Fibroblast of lung (primary cell): ENCODE data around the gene CD86. TPM values are rescaled to one million over a fixed set of nuclear protein-coding genes. Genes with fewer than 3 reads are reported as not detected.

Experiments
- DNase-seq, 2 donors: peaks; one replicate each; pipeline versions ENCODE4 v3.0.0 to v3.0.0-alpha.2; 2010; ENCODE audit warnings: low read depth in 2 of 2
- H2AFZ ChIP-seq: 2 replicates; pipeline ENCODE4 v1.5.1; 2012; ENCODE audit warnings: low read length, control low read depth, inconsistent platforms
- H3K27ac ChIP-seq: 2 replicates; pipeline ENCODE4 v1.5.1; 2011; ENCODE audit warnings: low read length, control low read depth; ENCODE audit not compliant: insufficient read depth
- H3K27me3 ChIP-seq: 2 replicates; pipeline ENCODE4 v1.5.1; 2011; ENCODE audit warnings: mild to moderate bottlenecking, low read length; ENCODE audit not compliant: control insufficient read depth, insufficient read depth
- H3K36me3 ChIP-seq: 2 replicates; pipeline ENCODE4 v1.5.1; 2011; ENCODE audit warnings: low read length; ENCODE audit not compliant: control insufficient read depth, insufficient read depth
- H3K4me1 ChIP-seq: 2 replicates; pipeline ENCODE4 v1.5.1; 2011; ENCODE audit warnings: low read length; ENCODE audit not compliant: control insufficient read depth, insufficient read depth; ENCODE audit errors: extremely low read depth
- H3K4me2 ChIP-seq: 2 replicates; pipeline ENCODE4 v1.5.1; 2011; ENCODE audit warnings: low read length, control low read depth; ENCODE audit not compliant: insufficient read depth; ENCODE audit errors: extremely low read depth
- H3K4me3 ChIP-seq, 4 experiments: fragments of 200-600 bp in 1 of 4; sonication (generic) in 1 of 4; replicated peaks in 1 of 4; 2 replicates each; pipeline ENCODE4 v1.5.1; 2011 to 2016; ENCODE audit warnings: low read length in 4 of 4, low read depth in 3 of 4, mild to moderate bottlenecking in 3 of 4, control low read depth in 2 of 4, inconsistent platforms in 1 of 4, mixed read lengths in 1 of 4; ENCODE audit not compliant: insufficient read depth in 1 of 4; ENCODE audit errors: control extremely low read depth in 1 of 4
- H3K79me2 ChIP-seq: 2 replicates; pipeline ENCODE4 v1.5.1; 2012; ENCODE audit warnings: mild to moderate bottlenecking, low read length, inconsistent platforms; ENCODE audit not compliant: control insufficient read depth, insufficient read depth
- H3K9ac ChIP-seq: 2 replicates; pipeline ENCODE4 v1.5.1; 2011; ENCODE audit warnings: mild to moderate bottlenecking, low read length, control low read depth; ENCODE audit not compliant: insufficient read depth
- H3K9me3 ChIP-seq: 2 replicates; pipeline ENCODE4 v1.5.1; 2012; ENCODE audit warnings: low read depth, low read length; ENCODE audit not compliant: control insufficient read depth, insufficient read depth
- H4K20me1 ChIP-seq: 2 replicates; pipeline ENCODE4 v1.5.1; 2011; ENCODE audit warnings: low read length; ENCODE audit not compliant: control insufficient read depth, insufficient read depth; ENCODE audit errors: extremely low read depth
- EZH2 ChIP-seq: IDR thresholded peaks from 2 replicates; pipeline ENCODE4 v1.5.1; 2012; ENCODE audit warnings: low read length, control low read depth, mild to moderate bottlenecking; ENCODE audit errors: missing control alignments
- polyA plus RNA-seq, 2 donors: library from polyadenylated mRNA; depleted of rRNA in 1 of 2; stranded (reverse) in 1 of 2; unstranded in 1 of 2; fragments of >200 nt; gene quantifications; 2 replicates each; pipeline ENCODE4 v1.2.1, GENCODE V29; 2011 to 2012; ENCODE audit warnings: missing spikeins in 1 of 2
- total RNA-seq: library from RNA; depleted of rRNA; stranded (reverse); fragments of >200 nt; gene quantifications from 2 replicates; pipeline ENCODE4 v1.2.1, GENCODE V29; 2014
- TF ChIP-seq, protein P1 (sequence below), 2 donors: IDR thresholded peaks in 1 of 2; conservative IDR thresholded peaks in 1 of 2; 1 replicate in 1 of 2; 2 replicates in 1 of 2; pipeline ENCODE4 v1.5.1; 2011 to 2012; ENCODE audit warnings: low read length in 2 of 2, control low read depth in 1 of 2, inconsistent platforms in 1 of 2, low read depth in 1 of 2, mild to moderate bottlenecking in 1 of 2

CD86 gene
- total and polyA plus RNA-seq, 2 donors (not counting 1 experiment from before 2014, with no cell fraction given): not detected

DNA sequence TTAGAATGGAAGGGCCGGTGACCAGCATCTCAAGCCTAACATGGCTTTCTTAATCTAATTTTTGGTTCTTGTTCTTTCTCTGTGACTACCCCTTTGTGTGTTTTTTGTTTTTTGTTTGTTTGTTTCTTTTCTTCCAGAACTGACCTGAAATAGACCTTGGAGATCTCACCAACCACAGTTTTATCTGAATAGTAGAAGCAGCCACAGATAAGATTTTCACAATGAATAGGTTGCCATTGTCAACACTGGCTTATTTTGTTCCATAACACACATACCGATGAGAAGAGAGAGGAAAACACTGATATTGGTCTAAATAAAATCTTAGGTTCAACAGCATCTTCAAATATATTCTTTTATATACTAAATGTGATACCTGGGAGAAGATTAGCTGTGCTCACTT lies 44.7 kb upstream of the CD86 start:
- Histone ChIP-seq H3K36me3 (no peaks in the 10 kb centered on the region), H4K20me1 (no peaks in the 10 kb centered on the region), H2AFZ (no peak overlapping the region), H3K79me2 (no peaks in the 10 kb centered on the region), H3K9me3 (no peaks in the 10 kb centered on the region), H3K27ac (no peak overlapping the region), H3K4me1 (no peaks in the 10 kb centered on the region), H3K9ac (no peak overlapping the region), H3K4me3 (no peak overlapping the region), H3K4me2 (no peak overlapping the region), H3K27me3 (no peaks in the 10 kb centered on the region)
- no peak for DNase-seq
- TF ChIP-seq, protein P1, sequence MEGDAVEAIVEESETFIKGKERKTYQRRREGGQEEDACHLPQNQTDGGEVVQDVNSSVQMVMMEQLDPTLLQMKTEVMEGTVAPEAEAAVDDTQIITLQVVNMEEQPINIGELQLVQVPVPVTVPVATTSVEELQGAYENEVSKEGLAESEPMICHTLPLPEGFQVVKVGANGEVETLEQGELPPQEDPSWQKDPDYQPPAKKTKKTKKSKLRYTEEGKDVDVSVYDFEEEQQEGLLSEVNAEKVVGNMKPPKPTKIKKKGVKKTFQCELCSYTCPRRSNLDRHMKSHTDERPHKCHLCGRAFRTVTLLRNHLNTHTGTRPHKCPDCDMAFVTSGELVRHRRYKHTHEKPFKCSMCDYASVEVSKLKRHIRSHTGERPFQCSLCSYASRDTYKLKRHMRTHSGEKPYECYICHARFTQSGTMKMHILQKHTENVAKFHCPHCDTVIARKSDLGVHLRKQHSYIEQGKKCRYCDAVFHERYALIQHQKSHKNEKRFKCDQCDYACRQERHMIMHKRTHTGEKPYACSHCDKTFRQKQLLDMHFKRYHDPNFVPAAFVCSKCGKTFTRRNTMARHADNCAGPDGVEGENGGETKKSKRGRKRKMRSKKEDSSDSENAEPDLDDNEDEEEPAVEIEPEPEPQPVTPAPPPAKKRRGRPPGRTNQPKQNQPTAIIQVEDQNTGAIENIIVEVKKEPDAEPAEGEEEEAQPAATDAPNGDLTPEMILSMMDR (conservative IDR thresholded peaks at IDR 0.05 in 1 of 2, IDR thresholded peaks at IDR 0.05 in 1 of 2; ENCODE audit: low read depth in 1 of 2, low read length in 2 of 2): no peak
- no peak for TF ChIP-seq EZH2

DNA sequence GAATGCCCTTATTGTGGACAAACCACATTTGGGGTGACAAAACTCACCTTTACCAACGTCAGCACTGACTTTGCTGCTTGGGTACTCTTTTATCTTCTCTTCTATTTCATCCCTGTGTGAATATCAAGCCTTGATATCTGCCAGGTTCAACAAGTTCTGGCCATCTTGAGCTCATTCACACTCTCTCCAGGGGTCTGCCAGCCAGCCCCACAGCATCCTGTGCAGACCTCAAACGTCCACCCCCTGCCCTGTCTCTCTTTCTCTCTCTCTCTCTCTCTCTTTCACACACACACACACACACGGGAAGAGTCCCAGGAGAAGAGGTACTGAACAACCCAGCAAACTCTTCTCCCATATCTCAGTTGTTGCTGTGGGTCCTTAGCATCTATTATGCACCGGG lies 43.8 kb upstream of the CD86 start:
- TF ChIP-seq, protein P1 (conservative IDR thresholded peaks at IDR 0.05 in 1 of 2, IDR thresholded peaks at IDR 0.05 in 1 of 2; ENCODE audit: low read depth in 1 of 2, low read length in 2 of 2): no peak
- TF ChIP-seq EZH2: no peak
- no peak overlapping the region for H3K4me2 ChIP-seq
- H3K36me3 ChIP-seq: no peaks in the 10 kb centered on the region
- H3K27ac ChIP-seq: no peak overlapping the region
- no peak overlapping the region for H2AFZ ChIP-seq
- no peak overlapping the region for H3K4me3 ChIP-seq
- no peak overlapping the region for H3K9ac ChIP-seq
- no peaks in the 10 kb centered on the region for H3K9me3 ChIP-seq
- H3K79me2 ChIP-seq: no peaks in the 10 kb centered on the region
- H3K27me3 ChIP-seq: no peaks in the 10 kb centered on the region
- H4K20me1 ChIP-seq: no peaks in the 10 kb centered on the region
- no peaks in the 10 kb centered on the region for H3K4me1 ChIP-seq
- no peak for DNase-seq

GRCh38 chr3:122012821-122013220 lies 42.3 kb upstream of the CD86 start:
- Histone ChIP-seq H4K20me1 (no peaks in the 10 kb centered on the region), H3K9me3 (no peaks in the 10 kb centered on the region), H3K27me3 (no peaks in the 10 kb centered on the region), H3K9ac (no peak overlapping the region), H3K4me2 (no peak overlapping the region), H3K4me3 (no peak overlapping the region), H3K27ac (no peak overlapping the region), H3K79me2 (no peaks in the 10 kb centered on the region), H3K4me1 (no peaks in the 10 kb centered on the region), H2AFZ (no peak overlapping the region), H3K36me3 (no peaks in the 10 kb centered on the region)
- TF ChIP-seq, protein P1 (conservative IDR thresholded peaks at IDR 0.05 in 1 of 2, IDR thresholded peaks at IDR 0.05 in 1 of 2; ENCODE audit: low read depth in 1 of 2, low read length in 2 of 2): no peak
- no peak for TF ChIP-seq EZH2
- DNase-seq: no peak
